Measurements from ENCODE around the gene TRIM7.
"Not testable (repeated sequence)": the region's sequence is repeated elsewhere in the genome, so short reads cannot be mapped to it uniquely, and the experiment has no call there.

DNA sequence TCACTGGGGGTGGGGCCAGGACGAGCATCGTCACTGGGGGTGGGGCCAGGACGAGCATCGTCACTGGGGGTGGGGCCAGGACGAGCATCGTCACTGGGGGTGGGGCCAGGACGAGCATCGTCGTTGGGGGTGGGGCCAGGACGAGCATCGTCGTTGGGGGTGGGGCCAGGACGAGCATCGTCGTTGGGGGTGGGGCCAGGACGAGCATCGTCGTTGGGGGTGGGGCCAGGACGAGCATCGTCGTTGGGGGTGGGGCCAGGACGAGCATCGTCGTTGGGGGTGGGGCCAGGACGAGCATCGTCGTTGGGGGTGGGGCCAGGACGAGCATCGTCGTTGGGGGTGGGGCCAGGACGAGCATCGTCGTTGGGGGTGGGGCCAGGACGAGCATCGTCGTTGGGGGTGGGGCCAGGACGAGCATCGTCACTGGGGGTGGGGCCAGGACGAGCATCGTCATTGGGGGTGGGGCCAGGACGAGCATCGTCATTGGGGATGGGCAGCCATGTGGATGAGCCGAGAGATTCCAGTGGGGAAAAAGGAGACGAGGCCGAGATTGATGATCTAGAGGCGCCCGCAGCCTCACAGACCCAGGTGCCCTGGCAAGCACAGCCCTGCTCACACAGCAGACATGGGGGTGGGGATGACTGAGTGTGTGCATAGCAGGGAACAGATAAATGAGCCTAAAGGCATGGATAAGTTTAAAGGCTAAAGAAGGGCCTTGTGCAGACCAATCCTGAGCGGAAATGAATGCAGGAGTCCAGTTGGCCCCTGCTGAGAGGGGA, 44.1 kb downstream of the TRIM7 start:
- TF ChIP-seq POLR2A (IDR thresholded peaks at IDR 0.05) = not testable (repeated sequence)
- TF ChIP-seq, protein P1, sequence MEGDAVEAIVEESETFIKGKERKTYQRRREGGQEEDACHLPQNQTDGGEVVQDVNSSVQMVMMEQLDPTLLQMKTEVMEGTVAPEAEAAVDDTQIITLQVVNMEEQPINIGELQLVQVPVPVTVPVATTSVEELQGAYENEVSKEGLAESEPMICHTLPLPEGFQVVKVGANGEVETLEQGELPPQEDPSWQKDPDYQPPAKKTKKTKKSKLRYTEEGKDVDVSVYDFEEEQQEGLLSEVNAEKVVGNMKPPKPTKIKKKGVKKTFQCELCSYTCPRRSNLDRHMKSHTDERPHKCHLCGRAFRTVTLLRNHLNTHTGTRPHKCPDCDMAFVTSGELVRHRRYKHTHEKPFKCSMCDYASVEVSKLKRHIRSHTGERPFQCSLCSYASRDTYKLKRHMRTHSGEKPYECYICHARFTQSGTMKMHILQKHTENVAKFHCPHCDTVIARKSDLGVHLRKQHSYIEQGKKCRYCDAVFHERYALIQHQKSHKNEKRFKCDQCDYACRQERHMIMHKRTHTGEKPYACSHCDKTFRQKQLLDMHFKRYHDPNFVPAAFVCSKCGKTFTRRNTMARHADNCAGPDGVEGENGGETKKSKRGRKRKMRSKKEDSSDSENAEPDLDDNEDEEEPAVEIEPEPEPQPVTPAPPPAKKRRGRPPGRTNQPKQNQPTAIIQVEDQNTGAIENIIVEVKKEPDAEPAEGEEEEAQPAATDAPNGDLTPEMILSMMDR (IDR thresholded peaks at IDR 0.05) = not testable (repeated sequence)

Data from sigmoid colon (tissue), 3 donors.